Neutrophil (primary cell): ENCODE results near the gene CD74.
A peak's percentile ranks its signal among the peaks of the same experiment; 100 is the strongest.

Experiments used
- H3K27ac ChIP-seq: fragments of 200-600 bp; sonication (generic); 2 replicates; pipeline ENCODE4 v1.5.1; 2016; ENCODE audit warnings: mild to moderate bottlenecking, moderate library complexity
- H3K27me3 ChIP-seq: fragments of 200-600 bp; sonication (generic); 2 replicates; pipeline ENCODE4 v1.6.0; 2016; ENCODE audit warnings: mild to moderate bottlenecking
- H3K36me3 ChIP-seq: fragments of 200-600 bp; sonication (generic); 2 replicates; pipeline ENCODE4 v1.5.1; 2017
- H3K4me1 ChIP-seq, 2 experiments: fragments of 200-600 bp in 1 of 2; sonication (generic) in 1 of 2; 1 replicate in 1 of 2; 2 replicates in 1 of 2; pipeline versions ENCODE4 v1.5.1 to v1.6.1; 2013 to 2016; ENCODE audit warnings: low read depth in 1 of 2, low read length in 1 of 2, mild to moderate bottlenecking in 1 of 2, moderate library complexity in 1 of 2; ENCODE audit not compliant: control insufficient read depth in 1 of 2, insufficient read depth in 1 of 2
- H3K4me3 ChIP-seq, 2 experiments: fragments of 200-600 bp in 1 of 2; sonication (generic) in 1 of 2; 1 replicate in 1 of 2; 2 replicates in 1 of 2; pipeline ENCODE4 v1.5.1; 2013 to 2016; ENCODE audit warnings: low read depth in 1 of 2, low read length in 1 of 2, mild to moderate bottlenecking in 1 of 2, moderate library complexity in 1 of 2
- H3K9me3 ChIP-seq: fragments of 200-600 bp; sonication (generic); 2 replicates; pipeline ENCODE4 v1.5.1; 2016
- CTCF ChIP-seq: fragments of 200-600 bp; sonication (generic); IDR thresholded peaks from 2 replicates; pipeline ENCODE4 v1.5.1; 2016; ENCODE audit warnings: antibody characterized with exemption

CD74 gene

DNA sequence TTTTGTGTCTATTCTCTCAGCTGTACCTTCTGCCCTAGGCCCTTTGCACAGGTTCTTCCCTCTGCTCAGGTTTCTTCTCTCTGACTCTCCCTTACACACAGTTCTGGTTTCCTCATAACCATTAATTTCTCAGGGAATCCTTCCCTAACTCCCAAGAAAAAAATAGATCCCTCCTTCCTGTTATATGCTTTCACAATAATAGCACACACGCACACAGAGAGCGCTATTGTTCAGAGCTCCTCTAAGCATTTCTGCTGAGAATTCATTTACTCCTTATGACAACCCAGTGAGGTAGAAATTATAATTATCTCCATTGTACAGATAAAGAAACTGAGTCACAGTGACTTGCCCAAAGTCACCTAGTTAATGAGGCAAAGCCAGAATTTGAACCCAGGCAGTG, 56.9 kb downstream of the CD74 start:
- TF ChIP-seq CTCF, result no peak
- no peak overlapping the region for H3K27ac ChIP-seq
- no peaks in the 10 kb centered on the region for H3K9me3 ChIP-seq
- H3K4me3 ChIP-seq, result no peak overlapping the region
- peaks cover 28 to 36% of the 10 kb centered on the region in 2 experiments for H3K4me1 ChIP-seq
- H3K36me3 ChIP-seq, result no peaks in the 10 kb centered on the region
- H3K27me3 ChIP-seq, result no peaks in the 10 kb centered on the region

- TF ChIP-seq CTCF, result no peak
- H3K27me3 ChIP-seq, result no peaks in the 10 kb centered on the region
- no peak overlapping the region for H3K27ac ChIP-seq
- H3K4me3 ChIP-seq, result no peak overlapping the region
- H3K9me3 ChIP-seq, result no peaks in the 10 kb centered on the region
- H3K36me3 ChIP-seq, result no peaks in the 10 kb centered on the region
- peaks cover 31 to 36% of the 10 kb centered on the region in 2 experiments for H3K4me1 ChIP-seq
Observed at GRCh38 chr5:150353032-150353675, 59.6 kb downstream of the CD74 start.

DNA sequence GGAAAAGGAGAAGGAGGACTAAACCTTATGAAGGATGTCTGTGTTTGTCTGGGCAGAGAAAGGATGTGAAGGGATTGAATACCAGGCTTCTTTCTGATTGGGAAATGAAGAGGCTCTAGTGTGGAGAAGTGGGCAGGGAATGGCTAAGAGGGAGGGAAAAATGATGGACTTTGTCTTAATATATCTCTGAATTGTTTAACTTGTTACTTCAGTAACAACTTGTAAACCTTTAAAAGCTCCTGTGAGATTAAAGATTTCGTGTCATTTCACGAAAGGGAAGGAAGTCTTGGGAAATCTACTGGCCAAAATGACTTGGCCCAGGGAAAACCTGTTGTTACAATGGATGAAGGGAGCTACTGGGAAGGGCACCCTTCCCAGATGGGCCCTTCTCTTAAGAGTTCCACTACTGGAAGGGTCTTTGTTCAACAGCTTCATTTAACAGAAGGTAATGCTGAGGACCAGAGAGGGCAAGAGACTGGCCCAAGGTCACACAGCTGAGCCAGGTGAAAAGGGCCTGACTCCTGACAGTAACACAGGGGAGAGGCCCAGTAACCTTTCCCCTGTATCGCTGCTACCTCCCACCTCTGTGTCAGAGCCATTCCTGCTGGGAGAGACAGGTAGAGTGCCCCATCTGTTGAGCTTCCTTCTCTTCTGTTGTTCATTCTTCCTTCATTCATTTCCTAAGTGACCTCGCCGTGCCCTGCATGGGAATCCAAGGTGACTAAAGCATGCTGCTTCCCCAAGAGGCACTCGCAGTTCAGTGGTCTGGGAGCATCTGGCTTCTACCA, 60.3 kb downstream of the CD74 start:
- H3K36me3 ChIP-seq, result no peaks in the 10 kb centered on the region
- no peak overlapping the region for H3K4me3 ChIP-seq
- no peaks in the 10 kb centered on the region for H3K27me3 ChIP-seq
- no peaks in the 10 kb centered on the region for H3K9me3 ChIP-seq
- H3K4me1 ChIP-seq, result peaks cover 27 to 31% of the 10 kb centered on the region in 2 experiments
- H3K27ac ChIP-seq, result peak overlapping the region; percentile 8
- TF ChIP-seq CTCF, result no peak
